Measurements from ENCODE around the gene F7. TPM values are rescaled to one million over a fixed set of nuclear protein-coding genes. Genes with fewer than 3 reads are reported as not detected.

F7 gene
- total RNA-seq, 1 donor from 2014 or later = not detected

GRCh38 chr13:113168211-113168610 lies 62.6 kb downstream of the F7 start:
- Mint-ChIP-seq H3K4me1 (peaks cover 5% of the 10 kb centered on the region), H3K9me3 (peaks cover 3% of the 10 kb centered on the region), H3K27me3 (no peaks in the 10 kb centered on the region), H3K27ac (no peak overlapping the region), H3K36me3 (ENCODE audit: low read depth) (peaks cover 30% of the 10 kb centered on the region), H3K4me3 (no peak overlapping the region)
- ATAC-seq (ENCODE audit: low read depth) (no peak), DNase-seq (no peak)
- TF ChIP-seq, protein P1, sequence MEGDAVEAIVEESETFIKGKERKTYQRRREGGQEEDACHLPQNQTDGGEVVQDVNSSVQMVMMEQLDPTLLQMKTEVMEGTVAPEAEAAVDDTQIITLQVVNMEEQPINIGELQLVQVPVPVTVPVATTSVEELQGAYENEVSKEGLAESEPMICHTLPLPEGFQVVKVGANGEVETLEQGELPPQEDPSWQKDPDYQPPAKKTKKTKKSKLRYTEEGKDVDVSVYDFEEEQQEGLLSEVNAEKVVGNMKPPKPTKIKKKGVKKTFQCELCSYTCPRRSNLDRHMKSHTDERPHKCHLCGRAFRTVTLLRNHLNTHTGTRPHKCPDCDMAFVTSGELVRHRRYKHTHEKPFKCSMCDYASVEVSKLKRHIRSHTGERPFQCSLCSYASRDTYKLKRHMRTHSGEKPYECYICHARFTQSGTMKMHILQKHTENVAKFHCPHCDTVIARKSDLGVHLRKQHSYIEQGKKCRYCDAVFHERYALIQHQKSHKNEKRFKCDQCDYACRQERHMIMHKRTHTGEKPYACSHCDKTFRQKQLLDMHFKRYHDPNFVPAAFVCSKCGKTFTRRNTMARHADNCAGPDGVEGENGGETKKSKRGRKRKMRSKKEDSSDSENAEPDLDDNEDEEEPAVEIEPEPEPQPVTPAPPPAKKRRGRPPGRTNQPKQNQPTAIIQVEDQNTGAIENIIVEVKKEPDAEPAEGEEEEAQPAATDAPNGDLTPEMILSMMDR (IDR thresholded peaks at IDR 0.05) = no peak
- CTCF ChIA-PET = no interaction called here
- intact Hi-C loops (cut with micrococcal nuclease) = no loop called here
- POLR2A ChIA-PET = no interaction called here

- Mint-ChIP-seq H3K4me1 (peaks cover 5% of the 10 kb centered on the region), H3K4me3 (no peak overlapping the region)
Measured at GRCh38 chr13:113169277-113170272, 64.0 kb downstream of the F7 start.

More at GRCh38 chr13:113169277-113170272, 64.0 kb downstream of the F7 start:
- Mint-ChIP-seq H3K27ac (no peak overlapping the region), H3K36me3 (ENCODE audit: low read depth) (peaks cover 36% of the 10 kb centered on the region), H3K27me3 (no peaks in the 10 kb centered on the region), H3K9me3 (peaks cover 3% of the 10 kb centered on the region)
- CTCF ChIA-PET = no interaction called here
- TF ChIP-seq, protein P1 (IDR thresholded peaks at IDR 0.05) = no peak
- intact Hi-C loops (cut with micrococcal nuclease) = no loop called here
- DNase-seq (no peak), ATAC-seq (ENCODE audit: low read depth) (no peak)
- POLR2A ChIA-PET = no interaction called here

Other genes with a start within 250 kb of the F7 start
- gene MCF2L, start 136.6 kb upstream of the F7 start, total RNA-seq = 2.1 and 3.4 TPM in 2 replicates
- gene F10, start 17.0 kb downstream of the F7 start, total RNA-seq = not detected in 2 replicates
- gene PROZ, start 52.9 kb downstream of the F7 start, total RNA-seq = not detected in 2 replicates
- 35.6 and 43.1 TPM in 2 replicates for gene PCID2, start 102.9 kb downstream of the F7 start, total RNA-seq
- gene CUL4A, start 103.8 kb downstream of the F7 start, total RNA-seq = 65.9 and 77.2 TPM in 2 replicates
- gene LAMP1, start 191.4 kb downstream of the F7 start, total RNA-seq = 83.7 and 86.2 TPM in 2 replicates

Measured in activated B cell treated with CpG ODN at 0.5 μM for 24 hours (primary cell).